Hepatocyte (in vitro differentiated cells): ENCODE measurements around the gene LATS1. TPM values are rescaled to one million over a fixed set of nuclear protein-coding genes. Genes with fewer than 3 reads are reported as not detected.

Experiments
- DNase-seq: peaks from one replicate; pipeline ENCODE4 v3.0.0-alpha.2; 2016; ENCODE audit warnings: low spot score
- H2AFZ ChIP-seq: fragments of 200-600 bp; sonication (generic); 2 replicates; pipeline ENCODE4 v1.6.0; 2016; ENCODE audit warnings: antibody characterized with exemption, mild to moderate bottlenecking
- H3K27ac ChIP-seq: fragments of 200-600 bp; sonication (generic); 2 replicates; pipeline ENCODE4 v1.5.1; 2016; ENCODE audit warnings: mild to moderate bottlenecking
- H3K27me3 ChIP-seq: fragments of 200-600 bp; sonication (generic); 2 replicates; pipeline ENCODE4 v1.6.1; 2016
- H3K36me3 ChIP-seq: fragments of 200-600 bp; sonication (generic); replicated peaks from 2 replicates; pipeline ENCODE4 v1.5.1; 2016; ENCODE audit warnings: low read depth; ENCODE audit not compliant: insufficient read depth
- H3K4me1 ChIP-seq: fragments of 200-600 bp; sonication (generic); 2 replicates; pipeline ENCODE4 v1.5.1; 2016; ENCODE audit warnings: mild to moderate bottlenecking, moderate library complexity; ENCODE audit not compliant: insufficient read depth
- H3K4me2 ChIP-seq: fragments of 200-600 bp; sonication (generic); 2 replicates; pipeline ENCODE4 v1.6.0; 2016
- H3K4me3 ChIP-seq: fragments of 200-600 bp; sonication (generic); 2 replicates; pipeline ENCODE4 v1.5.1; 2016; ENCODE audit warnings: mild to moderate bottlenecking
- H3K79me2 ChIP-seq: fragments of 200-600 bp; sonication (generic); 2 replicates; pipeline ENCODE4 v1.6.0; 2017; ENCODE audit warnings: mild to moderate bottlenecking
- H3K9me2 ChIP-seq: fragments of 200-600 bp; sonication (generic); replicated peaks from 2 replicates; pipeline ENCODE4 v1.6.0; 2017; ENCODE audit warnings: mild to moderate bottlenecking; ENCODE audit not compliant: insufficient read depth
- H3K9me3 ChIP-seq: fragments of 200-600 bp; sonication (generic); 2 replicates; pipeline ENCODE4 v1.5.1; 2016; ENCODE audit warnings: low read depth, mild to moderate bottlenecking
- H4K20me1 ChIP-seq: fragments of 200-600 bp; sonication (generic); 2 replicates; pipeline ENCODE4 v1.6.0; 2016; ENCODE audit warnings: mild to moderate bottlenecking; ENCODE audit not compliant: insufficient read depth, poor library complexity, severe bottlenecking
- CTCF ChIP-seq: fragments of 200-600 bp; sonication (generic); IDR thresholded peaks from 2 replicates; pipeline ENCODE4 v1.5.1; 2016; ENCODE audit warnings: antibody characterized with exemption, mild to moderate bottlenecking; ENCODE audit not compliant: poor library complexity
- EZH2 ChIP-seq: fragments of 200-600 bp; sonication (generic); IDR thresholded peaks from 2 replicates; pipeline ENCODE4 v1.6.1; 2016; ENCODE audit warnings: antibody characterized with exemption, mild to moderate bottlenecking, borderline replicate concordance
- EZH2phosphoT487 ChIP-seq: fragments of 200-600 bp; sonication (generic); IDR thresholded peaks from one replicate; pipeline ENCODE4 v1.6.1; 2018; ENCODE audit warnings: antibody characterized with exemption, mild to moderate bottlenecking, low read depth, moderate library complexity; ENCODE audit not compliant: unreplicated experiment, severe bottlenecking
- WGBS: methylation state at CpG from one replicate; pipeline ENCODE4 v1.1.6; 2016; ENCODE audit warnings: low lambda C conversion rate; ENCODE audit errors: missing lambda C conversion rate; 5-methylcytosine and 5-hydroxymethylcytosine counted together
- polyA plus RNA-seq: library from polyadenylated mRNA; unstranded; fragments of >200 nt; fragmentation: Nextera tagmentation; extraction: Ambion mirVana; gene quantifications from 2 replicates; pipeline ENCODE4 v1.2.1, GENCODE V29; 2016
- small RNA-seq: library from RNA; depleted of rRNA; stranded (forward); fragments of <200 nt; gene quantifications from one replicate; pipeline ENCODE3, GENCODE V24; 2014
- total RNA-seq: library from RNA; depleted of rRNA; stranded (reverse); fragments of >200 nt; gene quantifications from 2 replicates; pipeline ENCODE4 v1.2.3, GENCODE V29; 2014

The LATS1 gene
- total and polyA plus RNA-seq, 2 experiments from 2014 or later = 6.6 to 26.2 TPM

GRCh38 chr6:149614337-149614736 is 103.6 kb downstream of the LATS1 start:
- Histone ChIP-seq H3K27ac (no peak overlapping the region), H2AFZ (no peak overlapping the region), H3K4me1 (no peaks in the 10 kb centered on the region), H3K27me3 (no peaks in the 10 kb centered on the region), H4K20me1 (no peaks in the 10 kb centered on the region), H3K4me3 (no peak overlapping the region), H3K9me2 (no peaks in the 10 kb centered on the region), H3K79me2 (peaks cover 4% of the 10 kb centered on the region), H3K36me3 (no peaks in the 10 kb centered on the region), H3K4me2 (no peak overlapping the region), H3K9me3 (no peaks in the 10 kb centered on the region)
- 84% methylated on average over 4 of the region's 4 CpGs for WGBS
- no peak for DNase-seq
- no peak for TF ChIP-seq CTCF
- no peak for TF ChIP-seq EZH2
- TF ChIP-seq EZH2phosphoT487 = no peak

GRCh38 chr6:149608381-149608982 is 109.4 kb downstream of the LATS1 start:
- TF ChIP-seq EZH2phosphoT487 (no peak), CTCF (no peak), EZH2 (no peak)

More at GRCh38 chr6:149608381-149608982, 109.4 kb downstream of the LATS1 start:
- Histone ChIP-seq H2AFZ (no peak overlapping the region), H3K4me1 (no peaks in the 10 kb centered on the region), H3K9me2 (no peaks in the 10 kb centered on the region), H4K20me1 (no peaks in the 10 kb centered on the region), H3K36me3 (no peaks in the 10 kb centered on the region), H3K27ac (no peak overlapping the region), H3K4me2 (no peak overlapping the region), H3K9me3 (no peaks in the 10 kb centered on the region), H3K79me2 (peaks cover 4% of the 10 kb centered on the region), H3K4me3 (no peak overlapping the region), H3K27me3 (no peaks in the 10 kb centered on the region)
- 96% methylated on average over 7 of the region's 7 CpGs for WGBS
- DNase-seq = no peak

Small RNA genes lying within 50 kb of the gene (small RNA-seq; reads per million reads assigned to genes)
- gene RF00019 = not detected

Other genes starting within 250 kb of the LATS1 start
- gene ZC3H12D, start 233.1 kb downstream of the LATS1 start, total RNA-seq = 0.50 and 1.7 TPM in 2 replicates
- 0.06 and 0.44 TPM in 2 replicates for gene ZC3H12D, start 233.1 kb downstream of the LATS1 start, polyA plus RNA-seq
- 38.5 and 38.7 TPM in 2 replicates for gene PPIL4, start 172.1 kb downstream of the LATS1 start, total RNA-seq
- 31.4 and 33.8 TPM in 2 replicates for gene PPIL4, start 172.1 kb downstream of the LATS1 start, polyA plus RNA-seq
- gene GINM1, start 151.7 kb downstream of the LATS1 start, total RNA-seq = 45.7 and 53.5 TPM in 2 replicates
- gene GINM1, start 151.7 kb downstream of the LATS1 start, polyA plus RNA-seq = 43.1 and 50.8 TPM in 2 replicates
- gene KATNA1, start 69.4 kb downstream of the LATS1 start, total RNA-seq = 18.4 and 18.5 TPM in 2 replicates
- gene KATNA1, start 69.4 kb downstream of the LATS1 start, polyA plus RNA-seq = 15.6 and 17.2 TPM in 2 replicates
- gene NUP43, start 28.4 kb upstream of the LATS1 start, total RNA-seq = 33.6 and 37.2 TPM in 2 replicates
- gene NUP43, start 28.4 kb upstream of the LATS1 start, polyA plus RNA-seq = 7.0 and 9.8 TPM in 2 replicates
- gene PCMT1, start 31.6 kb upstream of the LATS1 start, total RNA-seq = 107 and 110 TPM in 2 replicates
- gene PCMT1, start 31.6 kb upstream of the LATS1 start, polyA plus RNA-seq = 126 and 130 TPM in 2 replicates
- gene LRP11, start 146.3 kb upstream of the LATS1 start, total RNA-seq = 33.6 and 46.8 TPM in 2 replicates
- gene LRP11, start 146.3 kb upstream of the LATS1 start, polyA plus RNA-seq = 28.1 and 35.4 TPM in 2 replicates
- gene RAET1E, start 180.0 kb upstream of the LATS1 start, total RNA-seq = 0.28 TPM in 1 of 2 replicates, not detected in the other
- gene RAET1E, start 180.0 kb upstream of the LATS1 start, polyA plus RNA-seq = 0.44 TPM in 1 of 2 replicates, not detected in the other
- gene RAET1G, start 205.0 kb upstream of the LATS1 start, total RNA-seq = 1.5 TPM in 1 of 2 replicates, not detected in the other
- gene RAET1G, start 205.0 kb upstream of the LATS1 start, polyA plus RNA-seq = 0.31 and 4.0 TPM in 2 replicates
- gene ULBP2, start 223.9 kb upstream of the LATS1 start, total RNA-seq = 0.10 and 1.1 TPM in 2 replicates
- 0.15 and 1.9 TPM in 2 replicates for gene ULBP2, start 223.9 kb upstream of the LATS1 start, polyA plus RNA-seq
- 0.27 and 0.28 TPM in 2 replicates for gene ULBP1, start 245.8 kb upstream of the LATS1 start, total RNA-seq
- 0.27 TPM in 1 of 2 replicates, not detected in the other for gene ULBP1, start 245.8 kb upstream of the LATS1 start, polyA plus RNA-seq